Mammary epithelial cell (primary cell): ENCODE data around the gene IPP.

Experiments used
- EZH2 ChIP-seq: IDR thresholded peaks from 2 replicates; pipeline ENCODE4 v1.6.1; 2012; ENCODE audit warnings: low read length, inconsistent platforms, borderline replicate concordance
- TF ChIP-seq, protein P1 (sequence below), 2 donors: IDR thresholded peaks in 1 of 2; conservative IDR thresholded peaks in 1 of 2; 2 replicates each; pipeline ENCODE4 v1.5.1; 2011 to 2012; ENCODE audit warnings: inconsistent platforms in 2 of 2, low read length in 2 of 2, mild to moderate bottlenecking in 2 of 2, control low read depth in 1 of 2, low read depth in 1 of 2; ENCODE audit not compliant: insufficient read depth in 1 of 2; ENCODE audit errors: extremely low read depth in 1 of 2

DNA sequence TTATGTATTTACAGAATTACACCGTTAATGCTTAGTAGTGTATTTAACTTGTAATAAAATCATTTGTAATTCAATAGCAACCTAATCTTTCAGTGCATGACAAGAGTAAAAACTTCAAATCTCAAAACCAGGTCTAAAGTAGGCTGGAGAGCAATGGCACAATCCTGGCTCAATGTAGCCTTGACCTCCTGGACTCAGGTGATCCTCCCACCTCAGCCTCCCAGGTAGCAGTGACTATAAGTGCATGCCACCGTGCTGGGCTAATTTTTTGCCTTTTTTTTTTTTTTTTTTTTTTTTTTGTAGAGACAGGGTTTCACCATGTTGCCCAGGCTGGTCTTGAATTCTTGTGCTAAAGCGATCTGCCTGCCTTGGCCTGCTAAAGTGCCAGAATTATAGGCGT is 11.3 kb downstream of the IPP start:
- TF ChIP-seq, protein P1, sequence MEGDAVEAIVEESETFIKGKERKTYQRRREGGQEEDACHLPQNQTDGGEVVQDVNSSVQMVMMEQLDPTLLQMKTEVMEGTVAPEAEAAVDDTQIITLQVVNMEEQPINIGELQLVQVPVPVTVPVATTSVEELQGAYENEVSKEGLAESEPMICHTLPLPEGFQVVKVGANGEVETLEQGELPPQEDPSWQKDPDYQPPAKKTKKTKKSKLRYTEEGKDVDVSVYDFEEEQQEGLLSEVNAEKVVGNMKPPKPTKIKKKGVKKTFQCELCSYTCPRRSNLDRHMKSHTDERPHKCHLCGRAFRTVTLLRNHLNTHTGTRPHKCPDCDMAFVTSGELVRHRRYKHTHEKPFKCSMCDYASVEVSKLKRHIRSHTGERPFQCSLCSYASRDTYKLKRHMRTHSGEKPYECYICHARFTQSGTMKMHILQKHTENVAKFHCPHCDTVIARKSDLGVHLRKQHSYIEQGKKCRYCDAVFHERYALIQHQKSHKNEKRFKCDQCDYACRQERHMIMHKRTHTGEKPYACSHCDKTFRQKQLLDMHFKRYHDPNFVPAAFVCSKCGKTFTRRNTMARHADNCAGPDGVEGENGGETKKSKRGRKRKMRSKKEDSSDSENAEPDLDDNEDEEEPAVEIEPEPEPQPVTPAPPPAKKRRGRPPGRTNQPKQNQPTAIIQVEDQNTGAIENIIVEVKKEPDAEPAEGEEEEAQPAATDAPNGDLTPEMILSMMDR (conservative IDR thresholded peaks at IDR 0.05 in 1 of 2, IDR thresholded peaks at IDR 0.05 in 1 of 2; ENCODE audit: extremely low read depth in 1 of 2, insufficient read depth in 1 of 2, low read depth in 1 of 2, low read length in 2 of 2): no peak
- TF ChIP-seq EZH2: no peak
